WTC11 (cell line): Measurements from ENCODE around the gene ARIH2. TPM values are rescaled to one million over a fixed set of nuclear protein-coding genes. Genes with fewer than 3 reads are reported as not detected.
A peak's percentile ranks its signal among the peaks of the same experiment; 100 is the strongest.
"Not testable (repeated sequence)": the region's sequence is repeated elsewhere in the genome, so short reads cannot be mapped to it uniquely, and the experiment has no call there.

ENCODE experiments used
- ATAC-seq: fragments of 200-7000 bp; cut with Tn5 transposase; 2 replicates; pipeline ENCODE4 v1.10.0; 2021; ENCODE audit warnings: mild to moderate bottlenecking, moderate library complexity
- CTCF ChIA-PET: fragments of 300-600 bp; sonication (Branson Sonifier 250); formaldehyde crosslinking; loops from one replicate; lab custom pipeline; 2021; ENCODE audit warnings: antibody characterized with exemption; lab: Charles Lee
- POLR2A ChIA-PET: fragments of 350-600 bp; sonication (Branson Sonifier 250); formaldehyde crosslinking; loops from one replicate; lab custom pipeline; 2021; ENCODE audit warnings: antibody characterized with exemption; lab: Charles Lee
- DNase-seq: peaks from one replicate; pipeline ENCODE4 v3.0.0; 2021; ENCODE audit warnings: low spot score
- H3K27ac Mint-ChIP-seq: 2 replicates; pipeline ENCODE4 v1.8.0; 2021; ENCODE audit warnings: mixed read lengths
- H3K27me3 Mint-ChIP-seq: 2 replicates; pipeline ENCODE4 v1.8.0; 2021; ENCODE audit warnings: low read depth, mild to moderate bottlenecking, moderate library complexity, mixed read lengths
- H3K36me3 Mint-ChIP-seq: 2 replicates; pipeline ENCODE4 v1.8.0; 2021; ENCODE audit warnings: mixed read lengths
- H3K4me1 Mint-ChIP-seq: 2 replicates; pipeline ENCODE4 v1.8.0; 2022; ENCODE audit warnings: mixed read lengths
- H3K4me3 Mint-ChIP-seq: 2 replicates; pipeline ENCODE4 v1.8.0; 2021; ENCODE audit warnings: mild to moderate bottlenecking, moderate library complexity, mixed read lengths
- H3K9me3 Mint-ChIP-seq: 2 replicates; pipeline ENCODE4 v1.8.0; 2021; ENCODE audit warnings: mixed read lengths
- ATF1 ChIP-seq: sonication (generic); formaldehyde crosslinking; IDR thresholded peaks from 2 replicates; pipeline ENCODE4 v1.8.1; 2023; ENCODE audit warnings: mild to moderate bottlenecking, moderate library complexity, missing genetic modification reagents
- GABPB1 ChIP-seq: sonication (generic); formaldehyde crosslinking; IDR thresholded peaks from 2 replicates; pipeline ENCODE4 v1.8.1; 2023; ENCODE audit warnings: mild to moderate bottlenecking, missing genetic modification reagents
- NFATC4 ChIP-seq: fragments of 250-450 bp; sonication (Bioruptor Pico); IDR thresholded peaks from 2 replicates; pipeline ENCODE4 v1.9.0; 2021; ENCODE audit warnings: mild to moderate bottlenecking
- NFYB ChIP-seq: sonication (generic); formaldehyde crosslinking; conservative IDR thresholded peaks from 2 replicates; pipeline ENCODE4 v1.8.0; 2022; ENCODE audit warnings: low read depth, missing genetic modification reagents
- PRDM15 ChIP-seq: sonication (generic); formaldehyde crosslinking; IDR thresholded peaks from 2 replicates; pipeline ENCODE4 v1.8.0; 2022; ENCODE audit warnings: missing genetic modification reagents
- RORB ChIP-seq: fragments of 250-450 bp; sonication (Bioruptor Pico); IDR thresholded peaks from 2 replicates; pipeline ENCODE4 v1.9.0; 2021; ENCODE audit warnings: mild to moderate bottlenecking
- SMAD3 ChIP-seq: sonication (generic); formaldehyde crosslinking; IDR thresholded peaks from 2 replicates; pipeline ENCODE4 v1.8.0; 2022; ENCODE audit warnings: missing genetic modification reagents, mild to moderate bottlenecking, borderline replicate concordance
- USF2 ChIP-seq: sonication (generic); formaldehyde crosslinking; IDR thresholded peaks from 2 replicates; pipeline ENCODE4 v1.8.1; 2023; ENCODE audit warnings: mild to moderate bottlenecking, missing genetic modification reagents, moderate library complexity
- ZBTB43 ChIP-seq: sonication (generic); formaldehyde crosslinking; IDR thresholded peaks from 2 replicates; pipeline ENCODE4 v1.8.1; 2023; ENCODE audit warnings: mild to moderate bottlenecking, missing genetic modification reagents
- total RNA-seq: library from RNA; stranded (reverse); gene quantifications from 3 replicates; pipeline ENCODE4 v1.2.3, GENCODE V29; 2021
- TF ChIP-seq, protein P1 (sequence below): sonication (generic); formaldehyde crosslinking; IDR thresholded peaks from 2 replicates; pipeline ENCODE4 v1.8.1; 2022; ENCODE audit warnings: missing genetic modification reagents, borderline replicate concordance
- TF ChIP-seq, protein P2 (sequence below): fragments of 200-600 bp; IDR thresholded peaks from 2 replicates; pipeline ENCODE4 v1.8.0; 2022; ENCODE audit warnings: antibody characterized with exemption
- TF ChIP-seq, protein P3 (sequence below): sonication (generic); formaldehyde crosslinking; IDR thresholded peaks from 2 replicates; pipeline ENCODE4 v1.8.1; 2022; ENCODE audit warnings: mild to moderate bottlenecking, missing genetic modification reagents, moderate library complexity, borderline replicate concordance

ARIH2 gene
- total RNA-seq, 1 experiment from 2014 or later: 134 TPM

DNA sequence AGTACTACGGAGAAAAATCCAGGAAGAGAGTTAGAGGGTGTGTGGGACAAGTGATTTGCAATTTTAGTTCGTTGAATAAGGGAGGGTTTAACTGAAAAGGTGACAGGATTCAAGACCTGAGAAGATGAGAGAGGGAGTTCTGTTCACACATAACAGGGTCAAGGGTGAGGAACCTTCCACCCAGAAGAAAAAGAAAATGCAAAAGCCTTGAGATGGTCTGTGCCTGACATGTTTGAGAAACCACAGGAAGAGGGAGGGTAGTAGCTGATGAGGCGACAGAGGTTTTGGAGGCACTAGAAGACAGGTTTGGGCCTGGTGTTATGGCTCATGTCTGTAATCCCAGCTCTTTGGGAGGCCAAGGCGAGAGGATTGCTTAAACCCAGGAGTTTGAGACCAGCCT lies 19.4 kb upstream of the ARIH2 start (continued):
- TF ChIP-seq, protein P1, sequence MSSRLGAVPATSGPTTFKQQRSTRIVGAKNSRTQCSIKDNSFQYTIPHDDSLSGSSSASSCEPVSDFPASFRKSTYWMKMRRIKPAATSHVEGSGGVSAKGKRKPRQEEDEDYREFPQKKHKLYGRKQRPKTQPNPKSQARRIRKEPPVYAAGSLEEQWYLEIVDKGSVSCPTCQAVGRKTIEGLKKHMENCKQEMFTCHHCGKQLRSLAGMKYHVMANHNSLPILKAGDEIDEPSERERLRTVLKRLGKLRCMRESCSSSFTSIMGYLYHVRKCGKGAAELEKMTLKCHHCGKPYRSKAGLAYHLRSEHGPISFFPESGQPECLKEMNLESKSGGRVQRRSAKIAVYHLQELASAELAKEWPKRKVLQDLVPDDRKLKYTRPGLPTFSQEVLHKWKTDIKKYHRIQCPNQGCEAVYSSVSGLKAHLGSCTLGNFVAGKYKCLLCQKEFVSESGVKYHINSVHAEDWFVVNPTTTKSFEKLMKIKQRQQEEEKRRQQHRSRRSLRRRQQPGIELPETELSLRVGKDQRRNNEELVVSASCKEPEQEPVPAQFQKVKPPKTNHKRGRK (CRISPR knock-in tag): no peak
- TF ChIP-seq, protein P2, sequence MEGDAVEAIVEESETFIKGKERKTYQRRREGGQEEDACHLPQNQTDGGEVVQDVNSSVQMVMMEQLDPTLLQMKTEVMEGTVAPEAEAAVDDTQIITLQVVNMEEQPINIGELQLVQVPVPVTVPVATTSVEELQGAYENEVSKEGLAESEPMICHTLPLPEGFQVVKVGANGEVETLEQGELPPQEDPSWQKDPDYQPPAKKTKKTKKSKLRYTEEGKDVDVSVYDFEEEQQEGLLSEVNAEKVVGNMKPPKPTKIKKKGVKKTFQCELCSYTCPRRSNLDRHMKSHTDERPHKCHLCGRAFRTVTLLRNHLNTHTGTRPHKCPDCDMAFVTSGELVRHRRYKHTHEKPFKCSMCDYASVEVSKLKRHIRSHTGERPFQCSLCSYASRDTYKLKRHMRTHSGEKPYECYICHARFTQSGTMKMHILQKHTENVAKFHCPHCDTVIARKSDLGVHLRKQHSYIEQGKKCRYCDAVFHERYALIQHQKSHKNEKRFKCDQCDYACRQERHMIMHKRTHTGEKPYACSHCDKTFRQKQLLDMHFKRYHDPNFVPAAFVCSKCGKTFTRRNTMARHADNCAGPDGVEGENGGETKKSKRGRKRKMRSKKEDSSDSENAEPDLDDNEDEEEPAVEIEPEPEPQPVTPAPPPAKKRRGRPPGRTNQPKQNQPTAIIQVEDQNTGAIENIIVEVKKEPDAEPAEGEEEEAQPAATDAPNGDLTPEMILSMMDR: no peak
- TF ChIP-seq GABPB1 (CRISPR knock-in tag): no peak
- TF ChIP-seq ATF1 (CRISPR knock-in tag): no peak
- TF ChIP-seq, protein P3, sequence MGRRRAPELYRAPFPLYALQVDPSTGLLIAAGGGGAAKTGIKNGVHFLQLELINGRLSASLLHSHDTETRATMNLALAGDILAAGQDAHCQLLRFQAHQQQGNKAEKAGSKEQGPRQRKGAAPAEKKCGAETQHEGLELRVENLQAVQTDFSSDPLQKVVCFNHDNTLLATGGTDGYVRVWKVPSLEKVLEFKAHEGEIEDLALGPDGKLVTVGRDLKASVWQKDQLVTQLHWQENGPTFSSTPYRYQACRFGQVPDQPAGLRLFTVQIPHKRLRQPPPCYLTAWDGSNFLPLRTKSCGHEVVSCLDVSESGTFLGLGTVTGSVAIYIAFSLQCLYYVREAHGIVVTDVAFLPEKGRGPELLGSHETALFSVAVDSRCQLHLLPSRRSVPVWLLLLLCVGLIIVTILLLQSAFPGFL: no peak
- no peak for TF ChIP-seq PRDM15
- no peak for TF ChIP-seq SMAD3 (CRISPR knock-in tag)
- TF ChIP-seq ZBTB43 (CRISPR knock-in tag): no peak
- no peak for TF ChIP-seq RORB (CRISPR knock-in tag)
- TF ChIP-seq USF2: no peak

GRCh38 chr3:48907026-48907425 lies 11.6 kb upstream of the ARIH2 start:
- POLR2A ChIA-PET, H3K27me3 Mint-ChIP-seq, H3K4me1 Mint-ChIP-seq, CTCF ChIA-PET, H3K4me3 Mint-ChIP-seq, DNase-seq, H3K36me3 Mint-ChIP-seq, ATAC-seq, H3K27ac Mint-ChIP-seq, H3K9me3 Mint-ChIP-seq: not testable (repeated sequence)

- ChIA-PET CTCF (no interaction called here), POLR2A (no interaction called here)
- TF ChIP-seq NFYB (CRISPR knock-in tag) (no peak), NFATC4 (CRISPR knock-in tag) (no peak), GABPB1 (CRISPR knock-in tag) (0 out of 2 replicates have a peak, but pooled peaks have one; percentile 26)
- Mint-ChIP-seq H3K36me3 (no peaks in the 10 kb centered on the region), H3K4me3 (no peak overlapping the region), H3K27ac (no peak overlapping the region), H3K9me3 (no peaks in the 10 kb centered on the region), H3K4me1 (peaks cover 7% of the 10 kb centered on the region), H3K27me3 (no peaks in the 10 kb centered on the region)
- DNase-seq: no peak
- ATAC-seq: no peak
These were observed 3.3 kb upstream of the ARIH2 start for GRCh38 chr3:48915296-48915695.
